Choroid plexus epithelial cell (primary cell): ENCODE data around the gene ENTREP3.
"Not testable (repeated sequence)": the region's sequence is repeated elsewhere in the genome, so short reads cannot be mapped to it uniquely, and the experiment has no call there.

Experiments used
- DNase-seq: peaks from one replicate; pipeline ENCODE4 v3.0.0-alpha.2; 2010; ENCODE audit warnings: low read depth
- H3K4me3 ChIP-seq: 2 replicates; pipeline ENCODE4 v1.5.1; 2011; ENCODE audit warnings: low read depth, mild to moderate bottlenecking, control low read depth, low read length, moderate library complexity
- TF ChIP-seq, protein P1 (sequence below): conservative IDR thresholded peaks from 2 replicates; pipeline ENCODE4 v1.5.1; 2011; ENCODE audit warnings: low read depth, mild to moderate bottlenecking, control low read depth, inconsistent platforms, low read length, moderate library complexity

ENTREP3 gene

GRCh38 chr1:155227261-155228095, 27.8 kb downstream of the ENTREP3 start:
- peak overlapping the region; percentile 78 for H3K4me3 ChIP-seq
- TF ChIP-seq, protein P1, sequence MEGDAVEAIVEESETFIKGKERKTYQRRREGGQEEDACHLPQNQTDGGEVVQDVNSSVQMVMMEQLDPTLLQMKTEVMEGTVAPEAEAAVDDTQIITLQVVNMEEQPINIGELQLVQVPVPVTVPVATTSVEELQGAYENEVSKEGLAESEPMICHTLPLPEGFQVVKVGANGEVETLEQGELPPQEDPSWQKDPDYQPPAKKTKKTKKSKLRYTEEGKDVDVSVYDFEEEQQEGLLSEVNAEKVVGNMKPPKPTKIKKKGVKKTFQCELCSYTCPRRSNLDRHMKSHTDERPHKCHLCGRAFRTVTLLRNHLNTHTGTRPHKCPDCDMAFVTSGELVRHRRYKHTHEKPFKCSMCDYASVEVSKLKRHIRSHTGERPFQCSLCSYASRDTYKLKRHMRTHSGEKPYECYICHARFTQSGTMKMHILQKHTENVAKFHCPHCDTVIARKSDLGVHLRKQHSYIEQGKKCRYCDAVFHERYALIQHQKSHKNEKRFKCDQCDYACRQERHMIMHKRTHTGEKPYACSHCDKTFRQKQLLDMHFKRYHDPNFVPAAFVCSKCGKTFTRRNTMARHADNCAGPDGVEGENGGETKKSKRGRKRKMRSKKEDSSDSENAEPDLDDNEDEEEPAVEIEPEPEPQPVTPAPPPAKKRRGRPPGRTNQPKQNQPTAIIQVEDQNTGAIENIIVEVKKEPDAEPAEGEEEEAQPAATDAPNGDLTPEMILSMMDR, result no peak
- DNase-seq, result peak; percentile 100

DNA sequence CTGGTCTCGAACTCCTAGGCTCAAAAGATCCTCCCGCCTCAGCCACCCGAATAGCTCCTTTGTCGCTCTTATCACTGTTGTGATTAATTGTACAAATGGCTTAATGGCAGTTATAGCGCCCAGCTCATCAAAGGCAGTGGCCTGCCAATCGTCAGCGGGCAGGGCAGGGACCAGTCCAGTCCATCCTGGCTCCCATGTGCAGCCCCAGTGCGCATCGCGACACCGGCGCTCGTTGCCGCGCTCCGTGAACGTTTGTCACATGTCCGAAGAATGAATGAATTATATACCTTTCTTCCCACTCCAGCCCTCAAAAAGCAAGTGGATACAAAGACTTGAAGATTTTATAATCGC, 28.4 kb downstream of the ENTREP3 start:
- TF ChIP-seq, protein P1, result no peak
- DNase-seq, result peak; percentile 41
- peak overlapping the region; percentile 78 for H3K4me3 ChIP-seq

DNA sequence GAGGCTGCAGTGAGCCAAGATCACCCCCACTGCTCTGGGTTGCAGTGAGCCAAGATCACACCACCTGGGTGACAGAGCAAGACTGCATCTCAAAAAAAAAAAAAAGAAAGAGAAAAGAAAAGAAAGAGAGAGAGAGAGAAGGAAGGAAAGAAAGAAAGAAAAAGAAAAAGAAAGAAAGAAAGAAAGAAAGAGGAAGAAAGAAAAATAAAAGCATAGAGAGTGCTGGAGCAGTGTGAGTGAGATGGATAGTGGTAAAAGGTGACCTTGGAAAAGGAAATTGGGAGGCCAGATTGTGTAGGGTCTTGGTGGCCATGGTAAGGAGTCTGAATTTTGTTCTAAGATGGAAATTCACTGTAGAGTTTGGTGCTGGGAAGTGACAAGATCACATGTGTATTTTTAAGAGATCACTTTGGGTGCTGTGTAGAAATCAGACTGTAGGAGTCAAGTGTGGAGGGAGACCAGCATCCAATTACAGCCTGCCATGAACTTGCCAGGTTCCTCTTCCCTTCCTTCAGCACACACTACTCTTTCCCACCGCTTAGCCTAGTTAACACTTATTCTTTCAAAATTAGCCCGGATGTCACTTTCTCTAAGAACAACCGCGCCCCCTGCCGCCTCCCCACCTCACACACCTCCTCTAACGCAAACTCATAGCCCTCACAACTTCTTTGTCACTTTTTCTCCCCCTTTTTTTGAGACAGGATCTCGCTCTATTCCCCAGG, 28.9 kb downstream of the ENTREP3 start:
- TF ChIP-seq, protein P1, result peak; percentile 76
- peak; percentile 89 for DNase-seq
- H3K4me3 ChIP-seq, result peak overlapping the region; percentile 78

- not testable (repeated sequence) for DNase-seq, H3K4me3 ChIP-seq
These were observed 29.9 kb downstream of the ENTREP3 start for GRCh38 chr1:155225404-155225759.

GRCh38 chr1:155223047-155223446, 32.2 kb downstream of the ENTREP3 start:
- TF ChIP-seq, protein P1, result no peak
- DNase-seq, result no peak
- no peak overlapping the region for H3K4me3 ChIP-seq

GRCh38 chr1:155220211-155220965, 34.9 kb downstream of the ENTREP3 start:
- H3K4me3 ChIP-seq, DNase-seq: not testable (repeated sequence)

GRCh38 chr1:155219592-155220031, 35.7 kb downstream of the ENTREP3 start:
- no peak overlapping the region for H3K4me3 ChIP-seq
- peak; percentile 46 for DNase-seq
- TF ChIP-seq, protein P1, result no peak
